Adipose tissue (tissue), 3 donors: Measurements from ENCODE around the gene ACOT7. TPM values are rescaled to one million over a fixed set of nuclear protein-coding genes. Genes with fewer than 3 reads are reported as not detected.
"Not testable (repeated sequence)": the region's sequence is repeated elsewhere in the genome, so short reads cannot be mapped to it uniquely, and the experiment has no call there.

ENCODE experiments used
- H3K27ac ChIP-seq: one replicate; pipeline ENCODE4 v1.5.1; 2013; ENCODE audit warnings: low read depth, low read length
- WGBS, 3 donors: extraction: QIAGEN DNeasy Blood & Tissue Kit; methylation state at CpG; one replicate each; pipeline ENCODE4 v1.1.7; 2013; 5-methylcytosine and 5-hydroxymethylcytosine counted together
- polyA plus RNA-seq, 3 donors: library from polyadenylated mRNA; stranded (reverse); fragments of 200-250 nt; gene quantifications; one replicate each; pipeline ENCODE4 v1.2.3, GENCODE V29; 2013
- donor health status: healthy with polysubstance abuse.
- donor health status: Bipolar disorder and iron deficiency.
- donor health status: healthy.

ACOT7 gene, protein sequence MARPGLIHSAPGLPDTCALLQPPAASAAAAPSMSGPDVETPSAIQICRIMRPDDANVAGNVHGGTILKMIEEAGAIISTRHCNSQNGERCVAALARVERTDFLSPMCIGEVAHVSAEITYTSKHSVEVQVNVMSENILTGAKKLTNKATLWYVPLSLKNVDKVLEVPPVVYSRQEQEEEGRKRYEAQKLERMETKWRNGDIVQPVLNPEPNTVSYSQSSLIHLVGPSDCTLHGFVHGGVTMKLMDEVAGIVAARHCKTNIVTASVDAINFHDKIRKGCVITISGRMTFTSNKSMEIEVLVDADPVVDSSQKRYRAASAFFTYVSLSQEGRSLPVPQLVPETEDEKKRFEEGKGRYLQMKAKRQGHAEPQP
- 10 to 100 TPM in 2 of 3 donors, 1 to 10 TPM in 1; 6.5 to 13.8 (median 11.0) TPM for polyA plus RNA-seq

DNA sequence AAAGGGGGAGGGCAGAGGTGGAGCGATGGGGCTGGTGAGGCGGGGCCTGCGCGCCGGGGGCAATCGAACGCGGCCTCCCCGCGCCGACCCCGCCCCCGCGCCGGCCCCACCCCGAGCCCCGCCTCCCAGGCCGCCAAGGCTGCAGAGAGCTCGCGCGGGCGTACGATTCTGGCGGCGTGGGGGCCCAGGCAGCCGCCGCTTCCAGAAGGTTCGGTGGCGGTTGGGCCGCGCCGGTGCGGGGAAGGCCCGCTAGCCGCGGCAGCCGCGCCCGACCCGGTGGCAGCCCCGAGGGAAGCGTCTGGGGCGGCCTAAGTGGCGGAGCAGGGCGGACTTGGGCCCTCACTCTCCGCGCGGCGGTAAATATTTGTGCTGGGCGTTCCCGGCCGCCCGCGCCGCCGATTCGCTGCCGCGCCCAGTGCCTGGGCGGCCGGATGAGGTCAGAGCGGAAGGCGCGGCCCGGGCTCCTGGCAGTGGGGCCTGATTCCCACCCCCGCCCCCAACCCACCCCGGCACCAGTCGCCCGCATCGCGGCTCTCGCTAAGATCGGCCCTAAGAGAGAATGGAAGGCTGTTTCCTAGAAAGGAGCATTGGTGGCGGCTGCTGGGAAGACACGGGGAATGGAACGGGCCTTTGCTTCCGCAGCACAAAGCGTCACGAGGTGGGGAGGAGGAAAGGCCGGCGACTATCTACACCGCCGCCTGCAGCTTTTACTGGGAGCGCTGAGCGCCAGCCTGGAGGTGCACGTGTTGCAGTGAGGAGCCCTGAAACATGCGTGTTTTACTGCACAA is at the start of gene ACOT7:
Gene ACOT7, minus strand, starts transcription at position 368 of the 788 bp plus-strand sequence. CDS start 368 bp downstream, outside the sequence.
- H3K27ac ChIP-seq: peak within 1 kb of the TSS; percentile 76
- WGBS, 3 donors: 0% methylated on average over 51 to 87 of the region's 87 CpGs

DNA sequence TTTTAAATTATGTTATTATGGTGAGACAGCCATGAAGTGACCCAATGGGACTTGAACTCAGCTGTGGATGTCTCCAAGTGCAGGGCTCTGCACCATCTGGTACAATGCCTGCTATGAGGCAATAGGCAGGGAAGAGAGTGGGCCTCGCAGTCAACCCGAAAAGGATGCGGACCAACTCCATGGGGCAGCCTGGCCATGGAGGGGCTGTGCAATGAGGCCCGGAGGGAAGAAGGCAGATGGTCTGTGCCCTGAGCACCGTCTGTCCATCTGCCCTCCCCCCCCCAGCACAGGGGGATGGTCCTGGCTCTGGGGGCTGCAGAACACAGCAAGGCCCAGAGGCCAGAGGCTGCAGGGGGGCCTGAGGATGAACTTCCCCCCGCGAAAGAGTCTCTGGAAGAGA is 48.0 kb upstream of the ACOT7 start:
- H3K27ac ChIP-seq: no peak overlapping the region
- WGBS, 3 donors: 75 to 77% (median 76%) methylated on average over 7 of the region's 7 CpGs

DNA sequence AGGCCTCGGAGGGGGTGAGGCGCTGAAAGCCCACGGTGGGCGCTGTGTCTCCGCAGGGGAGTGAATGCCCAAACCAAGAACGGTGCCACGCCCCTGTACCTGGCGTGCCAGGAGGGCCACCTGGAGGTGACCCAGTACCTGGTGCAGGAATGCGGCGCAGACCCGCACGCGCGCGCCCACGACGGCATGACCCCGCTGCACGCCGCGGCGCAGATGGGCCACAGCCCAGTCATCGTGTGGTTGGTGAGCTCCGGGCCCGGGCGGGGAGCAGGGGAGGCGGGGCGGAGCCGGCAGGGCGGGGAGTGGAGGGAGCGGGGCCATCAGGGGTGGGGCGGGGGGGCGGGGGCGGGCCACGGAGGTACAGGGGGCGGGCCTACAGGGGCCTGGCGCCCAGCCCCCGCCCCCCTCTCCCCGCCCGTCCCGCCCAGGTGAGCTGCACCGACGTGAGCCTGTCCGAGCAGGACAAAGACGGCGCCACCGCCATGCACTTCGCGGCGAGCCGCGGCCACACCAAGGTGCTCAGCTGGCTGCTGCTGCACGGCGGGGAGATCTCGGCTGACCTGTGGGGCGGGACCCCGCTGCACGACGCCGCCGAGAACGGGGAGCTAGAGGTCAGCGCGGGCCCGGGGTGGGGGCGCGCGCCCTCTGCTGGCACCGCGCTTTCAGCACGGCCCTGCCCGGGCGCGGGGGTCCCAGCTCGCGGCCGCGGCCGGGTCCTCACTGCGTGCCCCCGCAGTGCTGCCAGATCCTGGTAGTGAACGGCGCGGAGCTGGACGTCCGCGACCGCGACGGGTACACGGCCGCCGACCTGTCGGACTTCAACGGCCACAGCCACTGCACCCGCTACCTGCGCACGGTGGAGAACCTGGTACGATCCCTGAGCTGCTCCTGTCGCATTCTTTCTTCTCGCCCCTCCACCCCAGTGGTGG is 46.9 kb upstream of the ACOT7 start:
- WGBS, 3 donors: 7 to 9% (median 7%) methylated on average over 54 to 97 of the region's 101 CpGs

DNA sequence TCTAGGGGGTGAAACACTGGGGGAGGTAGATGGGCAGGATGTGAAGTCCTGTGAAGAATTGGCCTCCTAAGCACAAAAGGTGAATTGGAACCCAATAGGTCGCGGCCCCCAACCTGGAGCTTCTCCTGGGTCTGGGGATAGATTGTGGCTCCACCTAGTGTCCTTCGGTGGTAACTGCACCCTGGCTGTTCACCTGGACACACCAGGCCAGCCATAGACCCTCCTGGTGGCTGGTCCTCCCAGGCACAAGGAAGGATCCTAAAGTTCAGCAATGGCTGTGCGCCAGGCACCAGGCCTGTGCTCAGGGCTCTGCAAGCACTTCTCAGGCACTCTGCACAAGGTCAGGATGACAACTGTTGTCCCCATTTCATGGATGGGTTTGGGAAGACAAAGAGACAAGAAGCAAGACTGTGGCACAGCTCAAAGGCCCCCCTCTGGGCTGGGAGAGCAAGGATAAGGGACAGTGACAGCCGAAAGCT is 44.5 kb upstream of the ACOT7 start:
- WGBS, 3 donors: 5 to 10% (median 10%) methylated on average over 5 of the region's 5 CpGs
- no peak overlapping the region for H3K27ac ChIP-seq

More for the DNA sequence above, 46.9 kb upstream of the ACOT7 start:
- no peak overlapping the region for H3K27ac ChIP-seq

DNA sequence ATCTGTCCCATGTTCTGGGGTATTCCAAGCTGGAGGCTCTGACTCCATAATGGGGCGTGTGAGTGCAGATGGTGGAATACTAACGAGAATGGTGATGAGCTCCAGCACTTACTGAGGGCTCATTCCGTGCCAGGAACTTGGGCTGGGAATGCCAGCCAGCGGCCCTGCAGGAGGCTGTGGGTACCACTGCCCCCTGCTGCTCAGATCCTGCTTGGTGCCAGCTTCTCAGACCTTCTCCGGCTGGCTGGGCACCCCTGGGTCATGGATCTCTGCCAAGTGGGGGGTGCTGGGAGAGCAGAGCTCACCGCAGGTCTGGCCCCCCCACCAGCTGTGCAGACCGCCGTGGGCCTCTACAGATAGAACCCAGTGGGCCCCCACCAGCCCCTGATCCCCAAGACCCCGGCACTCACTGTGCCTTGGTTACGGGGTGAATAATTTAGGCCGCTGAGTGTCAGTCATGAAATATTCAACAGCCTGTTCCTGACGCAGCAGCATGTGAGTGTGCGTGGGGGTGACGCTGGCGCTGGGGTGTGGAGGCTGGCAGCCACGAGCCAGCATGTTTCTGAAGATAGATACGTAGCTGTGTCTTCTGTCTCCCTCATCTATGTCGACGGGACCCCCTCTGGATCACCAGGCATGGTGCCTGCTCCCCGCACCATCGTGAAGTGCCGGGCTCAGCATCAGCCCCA is 43.6 kb upstream of the ACOT7 start:
- not testable (repeated sequence) for H3K27ac ChIP-seq
- WGBS, 3 donors: 52 to 56% (median 52%) methylated on average over 22 of the region's 22 CpGs

DNA sequence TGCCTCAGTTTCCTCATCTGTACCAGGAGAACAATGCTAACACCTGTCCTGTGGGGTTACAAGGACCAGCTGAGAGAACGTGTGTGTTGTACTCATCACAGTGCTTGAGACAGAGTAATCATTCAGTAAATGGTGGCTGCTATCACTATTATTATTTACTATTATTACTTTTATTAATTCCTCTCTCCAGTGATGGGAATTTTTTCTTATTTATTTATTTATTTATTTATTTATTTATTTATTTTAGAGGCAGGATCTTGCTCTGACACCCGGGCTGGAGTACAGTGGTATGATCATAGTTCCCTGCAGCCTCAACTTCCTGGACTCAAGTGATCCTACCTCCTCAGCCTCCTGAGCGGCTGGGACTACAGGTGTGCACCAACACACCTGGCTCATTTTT is 42.7 kb upstream of the ACOT7 start:
- H3K27ac ChIP-seq: not testable (repeated sequence)
- 75 to 83% (median 82%) methylated on average over 3 of the region's 3 CpGs for WGBS, 3 donors

DNA sequence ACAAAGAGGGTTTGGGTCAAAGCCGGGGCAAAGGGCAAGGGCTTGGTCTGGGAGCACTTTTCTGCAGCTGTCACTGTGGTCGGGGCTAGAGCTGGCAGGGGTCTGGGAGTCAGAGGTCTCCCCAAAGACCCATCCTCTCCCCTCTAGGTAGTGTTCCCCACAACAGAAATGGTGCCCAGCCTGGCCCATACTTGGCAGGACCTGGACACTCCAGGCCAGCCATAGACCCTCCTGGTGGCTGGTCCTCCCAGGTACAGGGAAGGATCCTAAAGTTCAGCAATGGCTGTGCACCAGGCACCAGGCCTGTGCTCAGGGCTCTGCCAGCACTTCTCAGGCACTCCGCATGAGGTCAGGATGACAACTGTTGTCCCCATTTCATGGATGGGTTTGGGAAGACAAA is 42.0 kb upstream of the ACOT7 start:
- WGBS, 3 donors: 66 to 84% (median 79%) methylated on average over 3 of the region's 3 CpGs
- H3K27ac ChIP-seq: no peak overlapping the region

DNA sequence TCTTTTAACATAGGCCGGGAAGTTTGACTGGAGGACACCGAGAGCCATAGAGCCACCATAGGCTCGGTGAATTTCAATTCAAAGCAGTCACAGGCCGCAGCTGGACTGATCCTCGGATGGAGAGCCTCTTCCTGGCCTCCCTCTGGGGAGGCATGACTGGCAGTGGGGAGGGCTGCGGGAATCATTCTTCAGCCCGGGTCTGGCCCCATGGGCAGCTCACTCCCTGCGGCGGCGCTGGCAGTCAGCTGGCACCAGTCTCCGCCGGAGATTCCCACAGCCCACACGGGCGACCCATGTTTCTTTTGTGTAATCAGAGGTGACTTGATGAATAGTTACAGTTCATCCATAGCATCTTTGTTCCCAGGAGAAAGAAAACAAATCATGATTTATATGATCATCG is 41.6 kb upstream of the ACOT7 start:
- no peak overlapping the region for H3K27ac ChIP-seq
- WGBS, 3 donors: 78 to 87% (median 81%) methylated on average over 15 of the region's 15 CpGs

DNA sequence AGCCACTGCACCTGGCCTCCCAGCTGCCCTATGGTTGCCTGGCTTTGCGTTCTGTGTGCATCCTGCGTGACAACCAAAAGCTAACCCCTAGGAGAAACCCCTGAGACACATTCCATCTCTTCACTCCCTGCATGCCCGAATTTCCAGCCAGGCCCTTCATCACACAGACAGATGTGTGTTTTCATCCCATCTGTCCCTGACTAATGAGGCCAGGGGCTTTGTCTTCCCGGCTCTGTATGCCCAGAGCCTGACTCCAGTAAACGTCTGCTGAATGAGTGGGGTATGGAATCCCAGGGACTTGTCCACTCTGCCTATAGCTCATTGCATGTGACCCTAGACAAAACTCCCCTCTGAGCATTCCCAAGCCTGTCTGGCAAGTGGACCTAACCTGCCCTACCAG is 40.6 kb upstream of the ACOT7 start:
- 76 to 87% (median 83%) methylated on average over 5 of the region's 5 CpGs for WGBS, 3 donors
- H3K27ac ChIP-seq: no peak overlapping the region

DNA sequence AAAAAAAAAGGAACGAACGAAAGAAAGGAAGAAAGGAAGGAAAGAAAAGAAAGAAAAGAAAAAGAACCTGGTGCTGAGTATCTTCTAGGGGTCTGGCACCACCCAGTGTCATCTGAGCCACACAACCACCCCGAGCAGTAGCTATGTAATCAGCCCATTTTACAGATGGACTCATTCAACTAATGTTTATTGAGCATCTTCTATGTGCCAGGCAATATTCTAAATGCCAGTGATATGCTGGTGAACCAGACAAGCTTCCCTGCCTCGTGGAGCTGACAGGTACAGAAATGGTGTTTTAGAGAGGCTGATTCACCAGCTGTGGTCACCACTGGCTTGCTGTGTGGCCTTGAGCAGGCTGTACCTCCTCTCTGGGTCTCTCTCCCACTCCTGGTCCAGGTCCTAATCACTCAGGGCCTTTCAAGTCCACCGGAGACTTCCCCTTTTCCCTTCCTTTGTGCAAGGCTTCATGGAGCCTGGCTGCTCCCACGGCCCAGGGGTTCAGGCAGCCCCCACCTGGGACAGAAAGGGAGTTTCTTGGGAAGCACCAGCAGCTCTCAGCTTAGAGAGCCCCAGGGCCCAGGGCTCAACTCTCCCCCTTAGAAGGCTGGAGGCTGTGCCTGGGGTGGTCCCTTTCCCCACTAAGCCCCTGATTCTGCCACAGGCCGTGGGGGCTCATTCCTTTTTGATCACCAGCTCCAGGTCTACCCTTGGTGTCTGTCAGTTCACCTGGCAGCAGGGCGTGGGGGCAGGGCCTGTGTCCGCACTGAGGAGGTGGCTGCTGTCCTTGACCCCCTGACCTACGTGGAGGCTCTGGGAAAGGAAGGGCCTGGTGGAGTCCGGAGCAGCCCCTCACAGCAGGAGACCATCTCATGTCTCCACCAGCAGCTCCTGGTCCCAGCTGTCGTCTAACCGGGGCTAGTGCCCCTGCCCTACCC is 38.3 kb upstream of the ACOT7 start:
- 68 to 75% (median 74%) methylated on average over 11 to 12 of the region's 13 CpGs for WGBS, 3 donors

DNA sequence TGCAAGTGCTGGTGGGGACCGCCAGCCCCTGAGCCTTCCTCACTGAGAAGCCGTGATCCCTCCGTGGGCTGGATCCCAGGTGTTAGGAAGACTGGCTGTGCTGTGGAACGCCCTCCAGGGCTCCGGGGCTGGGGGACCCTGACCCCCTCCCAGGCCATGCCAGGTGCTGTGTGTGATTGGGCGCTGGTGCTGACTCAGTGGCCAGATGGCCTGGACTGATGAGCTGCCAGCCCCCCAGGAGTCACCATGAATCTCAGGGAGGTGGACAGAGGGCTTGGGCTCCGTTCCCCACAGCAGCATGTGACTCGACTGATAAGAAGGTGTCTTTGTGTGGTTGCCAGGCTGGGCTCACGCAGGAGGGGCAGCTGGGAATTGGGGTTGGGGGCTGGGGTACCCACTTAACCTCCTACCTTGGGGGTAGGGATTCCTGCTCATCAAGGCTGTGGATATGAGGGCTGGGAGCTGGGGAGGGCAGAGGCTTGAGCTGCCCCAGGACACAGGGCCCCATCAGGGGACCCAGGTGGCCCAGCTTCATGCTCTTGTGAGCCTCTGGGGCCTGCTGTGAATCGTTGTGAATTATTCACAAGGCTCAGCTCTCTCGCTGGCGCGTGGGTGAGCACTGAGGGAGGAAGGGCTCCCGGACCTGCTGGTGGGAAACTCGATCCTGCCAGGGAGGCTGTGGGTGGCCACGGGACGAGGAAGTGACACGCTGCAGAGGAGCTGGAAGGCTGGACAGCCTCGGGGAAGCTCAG is 36.3 kb upstream of the ACOT7 start:
- 37 to 39% (median 37%) methylated on average over 19 of the region's 19 CpGs for WGBS, 3 donors
- not testable (repeated sequence) for H3K27ac ChIP-seq

More for the DNA sequence above, 38.3 kb upstream of the ACOT7 start:
- not testable (repeated sequence) for H3K27ac ChIP-seq

DNA sequence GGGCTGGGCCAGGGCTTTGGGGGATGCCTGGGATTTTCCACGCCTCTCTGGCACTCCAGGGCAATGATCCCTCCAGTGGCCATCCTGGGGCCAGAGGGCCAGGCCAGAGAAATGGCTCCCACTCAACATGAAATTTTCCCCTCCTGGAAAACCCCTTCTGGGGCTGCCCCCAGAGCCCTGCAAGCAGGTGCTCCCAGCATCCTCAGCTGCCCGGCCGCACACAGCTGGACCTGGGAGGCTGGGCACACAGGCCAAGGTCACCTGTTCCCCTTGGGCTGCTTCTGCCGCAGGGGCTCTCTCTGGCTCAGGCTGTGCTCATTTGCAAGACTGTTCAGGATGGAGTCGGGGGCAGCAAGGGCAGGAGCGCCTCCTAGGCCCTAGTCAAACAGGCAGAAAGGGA is 34.9 kb upstream of the ACOT7 start:
- not testable (repeated sequence) for H3K27ac ChIP-seq
- WGBS, 3 donors: 59 to 81% (median 70%) methylated on average over 3 to 6 of the region's 6 CpGs

DNA sequence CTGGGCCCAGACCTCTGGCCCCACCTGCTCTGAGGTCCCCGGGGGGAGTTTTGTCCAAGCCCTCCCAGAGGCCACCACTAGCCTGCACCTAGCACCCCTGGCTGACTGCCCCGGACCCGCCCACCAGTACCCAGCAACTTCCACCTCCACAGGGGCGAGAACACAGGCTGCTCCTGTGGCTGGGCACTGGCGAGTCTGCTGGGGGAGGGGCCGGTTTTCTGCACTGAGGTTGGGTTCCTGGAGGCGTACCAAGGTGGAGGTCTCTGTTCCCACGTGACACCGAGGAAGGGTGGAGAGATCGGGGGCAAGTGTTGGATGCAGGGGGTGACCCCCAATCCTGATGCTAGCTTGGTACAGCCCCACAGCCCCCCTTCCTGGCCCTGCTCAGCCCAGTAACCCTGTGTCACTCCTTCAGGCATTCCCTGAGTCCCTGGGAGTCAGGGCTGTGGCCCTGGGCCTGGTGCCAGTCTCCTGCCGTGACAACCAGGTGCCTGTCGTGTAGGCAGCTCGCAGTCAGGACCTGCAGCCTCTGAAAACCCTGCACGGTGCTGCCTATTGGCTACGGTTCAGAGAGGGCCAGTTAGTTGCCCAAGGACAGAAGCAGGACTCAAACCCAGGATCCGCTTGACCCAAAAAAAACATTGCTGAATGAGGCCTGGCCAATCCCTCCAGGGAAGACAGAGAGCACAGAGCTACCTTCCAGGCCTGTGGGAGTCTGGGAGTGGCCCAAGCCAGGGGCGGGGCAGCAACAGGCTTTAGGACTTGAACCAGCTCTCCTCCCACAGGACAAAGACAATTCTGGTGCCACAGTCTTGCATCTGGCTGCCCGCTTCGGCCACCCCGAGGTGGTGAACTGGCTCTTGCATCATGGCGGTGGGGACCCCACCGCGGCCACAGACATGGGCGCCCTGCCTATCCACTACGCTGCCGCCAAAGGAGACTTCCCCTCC is 34.1 kb upstream of the ACOT7 start:
- no peak overlapping the region for H3K27ac ChIP-seq

DNA sequence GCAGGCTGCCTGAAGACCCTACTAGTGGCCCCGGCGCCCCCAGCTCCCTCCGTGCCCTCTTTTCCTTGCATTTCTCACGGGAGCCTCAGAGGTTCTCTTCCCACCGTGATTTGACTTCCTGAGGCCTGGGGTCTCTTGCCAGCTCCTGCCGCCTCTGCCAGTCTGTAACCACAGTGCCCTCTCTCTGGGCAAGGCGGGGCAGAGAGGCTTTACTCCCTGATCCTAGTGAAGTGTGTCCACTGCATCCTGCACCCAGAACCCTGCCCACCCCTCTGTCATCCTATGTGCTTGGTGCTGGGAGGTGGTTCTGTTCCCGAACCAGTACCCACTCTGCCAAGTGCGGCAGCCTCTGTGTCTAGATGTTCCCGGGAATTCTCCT is 33.4 kb upstream of the ACOT7 start:
- no peak overlapping the region for H3K27ac ChIP-seq
- 75 to 94% (median 84%) methylated on average over 9 to 10 of the region's 10 CpGs for WGBS, 3 donors

More for the DNA sequence above, 34.1 kb upstream of the ACOT7 start:
- 63 to 85% (median 77%) methylated on average over 26 of the region's 26 CpGs for WGBS, 3 donors

DNA sequence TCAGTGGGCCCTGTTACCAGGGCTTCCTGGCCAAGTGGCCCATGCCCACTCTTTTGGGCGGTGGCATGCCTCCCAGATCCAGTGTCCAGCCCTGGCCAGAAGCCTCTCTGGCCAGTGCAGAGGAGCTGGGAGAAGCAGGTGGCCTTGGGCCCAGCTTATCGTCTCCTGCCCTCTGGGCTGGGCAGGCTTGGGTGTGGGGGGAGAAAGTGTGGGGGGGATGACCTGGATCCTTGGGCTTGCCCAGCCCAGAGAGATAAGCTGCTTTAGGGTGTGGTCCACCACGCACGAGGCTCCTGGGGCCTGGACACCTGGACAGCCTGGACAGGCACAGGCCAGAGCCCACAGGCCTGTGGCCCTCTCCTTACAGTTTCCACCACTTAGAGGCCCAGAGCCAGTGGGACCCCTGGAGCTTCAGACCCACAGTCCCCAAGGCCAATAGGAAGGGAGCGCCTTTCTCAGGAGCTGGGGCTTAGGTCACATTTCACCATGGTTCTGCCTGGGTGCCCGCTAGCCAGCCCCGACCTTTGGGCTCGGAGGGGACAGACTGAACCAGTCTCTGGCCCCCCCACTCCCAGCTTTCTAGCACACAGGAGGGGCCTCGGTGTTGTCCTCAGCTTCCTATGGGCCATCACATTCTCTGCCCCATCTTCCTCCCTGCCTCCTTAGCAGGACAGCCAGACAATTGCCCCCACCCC is 32.9 kb upstream of the ACOT7 start:
- H3K27ac ChIP-seq: no peak overlapping the region
- WGBS, 3 donors: 71 to 86% (median 82%) methylated on average over 9 of the region's 9 CpGs
